ENCODE results near the gene CYS1.

Gene CYS1

DNA sequence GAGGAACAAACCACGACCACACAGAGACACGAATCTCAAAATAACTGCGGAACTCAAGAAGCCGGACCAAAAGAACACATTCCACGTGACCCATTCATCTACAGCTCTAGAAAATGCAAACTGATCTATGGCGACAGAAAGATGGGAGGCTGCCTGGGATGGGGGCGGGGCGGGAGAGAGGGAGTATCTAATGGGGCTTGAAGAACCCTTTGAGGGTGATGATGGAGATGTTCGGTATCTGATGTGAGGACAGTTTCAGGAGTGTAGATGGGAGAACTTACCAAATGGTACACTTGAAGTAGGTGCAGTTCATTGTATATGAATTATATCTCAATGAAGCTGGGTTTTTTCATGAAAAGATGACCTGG, 71.4 kb downstream of the CYS1 start:
- Histone ChIP-seq H3K4me3 (ENCODE audit: low read length) (no peak overlapping the region), H3K27ac (ENCODE audit: low read depth, low read length) (no peak overlapping the region), H3K36me3 (ENCODE audit: control insufficient read depth, insufficient read depth, low read length) (no peaks in the 10 kb centered on the region), H3K4me1 (ENCODE audit: control insufficient read depth, insufficient read depth, low read length) (peaks cover 29% of the 10 kb centered on the region), H3K9ac (ENCODE audit: low read length) (no peak overlapping the region), H3K27me3 (ENCODE audit: control insufficient read depth, insufficient read depth, low read length) (no peaks in the 10 kb centered on the region)

DNA sequence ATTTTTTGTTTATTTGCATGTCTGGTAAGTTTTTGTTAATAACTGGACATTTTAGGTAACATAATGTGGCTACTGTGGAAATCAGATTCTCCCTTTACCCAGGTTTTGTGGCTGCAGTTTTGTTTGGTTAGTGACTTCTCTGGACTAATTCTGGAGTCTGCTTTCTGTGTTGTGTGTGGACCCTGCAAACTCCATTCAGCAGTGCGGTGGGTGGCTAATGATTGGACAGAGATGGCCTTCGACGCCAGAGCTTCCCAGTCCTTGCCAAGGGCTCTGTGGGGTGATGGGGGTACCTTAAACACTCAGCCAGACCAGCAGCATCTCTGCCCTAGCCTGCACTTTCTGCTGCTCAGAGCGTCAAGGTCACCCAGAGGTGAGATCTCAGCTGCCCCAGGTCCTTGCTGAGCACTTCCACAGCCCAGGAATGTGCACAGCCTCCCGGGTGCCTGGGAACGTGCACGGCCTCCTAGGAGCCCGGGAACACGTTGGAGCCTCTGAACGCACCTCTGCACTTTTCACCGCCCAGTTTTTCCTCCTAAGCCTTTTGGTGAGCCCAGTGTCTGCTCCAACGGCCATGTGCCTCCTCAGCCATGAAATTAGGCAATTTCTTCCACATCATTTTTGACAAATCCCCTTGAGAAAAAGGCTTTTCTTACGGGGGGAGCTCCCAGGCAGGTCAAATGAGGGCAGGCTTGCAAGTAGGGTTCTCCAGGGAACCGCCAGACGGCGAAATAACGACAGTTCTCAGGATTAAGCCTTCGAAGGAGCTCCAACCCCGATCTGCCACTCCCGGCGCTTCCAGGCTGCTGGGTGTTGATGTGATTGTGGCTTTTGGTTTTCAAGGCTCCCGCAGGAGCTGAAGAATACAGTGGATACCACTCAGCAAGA, 72.0 kb downstream of the CYS1 start:
- Histone ChIP-seq H3K4me1 (ENCODE audit: control insufficient read depth, insufficient read depth, low read length) (peaks cover 29% of the 10 kb centered on the region), H3K36me3 (ENCODE audit: control insufficient read depth, insufficient read depth, low read length) (no peaks in the 10 kb centered on the region), H3K27ac (ENCODE audit: low read depth, low read length) (peak overlapping the region; percentile 11), H3K4me3 (ENCODE audit: low read length) (no peak overlapping the region), H3K9ac (ENCODE audit: low read length) (no peak overlapping the region), H3K27me3 (ENCODE audit: control insufficient read depth, insufficient read depth, low read length) (no peaks in the 10 kb centered on the region)

DNA sequence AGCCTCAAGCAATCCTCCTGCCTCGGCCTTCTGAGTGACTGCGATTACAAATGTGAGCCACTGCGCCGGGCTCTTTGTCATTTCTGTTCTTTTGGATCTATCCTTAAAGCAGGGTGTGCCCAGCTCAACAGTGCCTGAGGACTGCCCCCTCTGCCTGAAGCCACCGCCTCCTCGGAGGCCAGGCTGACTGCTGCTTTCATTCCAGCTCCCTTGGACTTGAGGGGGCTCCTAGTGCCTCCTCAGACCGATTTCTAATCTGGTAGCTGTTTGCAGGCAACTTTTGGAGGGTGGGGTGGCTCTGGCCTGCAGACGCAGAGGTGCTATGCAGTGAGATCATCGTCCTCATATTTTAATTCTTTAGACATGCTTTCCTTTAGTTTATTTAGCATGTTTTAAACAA, 72.8 kb downstream of the CYS1 start:
- no peak overlapping the region for H3K9ac ChIP-seq (ENCODE audit: low read length)
- no peak overlapping the region for H3K4me3 ChIP-seq (ENCODE audit: low read length)
- H3K27ac ChIP-seq (ENCODE audit: low read depth, low read length) = peak overlapping the region; percentile 11
- H3K36me3 ChIP-seq (ENCODE audit: control insufficient read depth, insufficient read depth, low read length) = no peaks in the 10 kb centered on the region
- H3K27me3 ChIP-seq (ENCODE audit: control insufficient read depth, insufficient read depth, low read length) = no peaks in the 10 kb centered on the region
- H3K4me1 ChIP-seq (ENCODE audit: control insufficient read depth, insufficient read depth, low read length) = peaks cover 29% of the 10 kb centered on the region

Measured in rectal smooth muscle tissue (tissue), 1 donor.